Measurements from ENCODE around the gene ECI2. TPM values are rescaled to one million over a fixed set of nuclear protein-coding genes. Genes with fewer than 3 reads are reported as not detected.

The ECI2 gene
- total RNA-seq, 2 experiments from 2014 or later = 42.5 to 43.3 TPM

- POLR2A ChIA-PET = interaction anchor here (0.5 to 3.5 kb wide), 8 partner anchors 9 to 310 kb away, joined by 3 to 32 read pairs (median 4); a partner anchor contains a TSS
- H3K27ac Mint-ChIP-seq = peak overlapping the region; percentile 78
- peaks cover 2% of the 10 kb centered on the region for H3K9me3 Mint-ChIP-seq
- H3K4me3 Mint-ChIP-seq = peak overlapping the region; percentile 80
- no peaks in the 10 kb centered on the region for H3K27me3 Mint-ChIP-seq
- intact Hi-C loops (cut with micrococcal nuclease) = loop anchor here (1.0 to 10.0 kb wide), 7 partner anchors 18 to 1372 kb away; partner anchors contain the start of genes CDYL, FAM50B, SLC22A23 and WRNIP1
- peaks cover 17% of the 10 kb centered on the region for H3K36me3 Mint-ChIP-seq
- no peak for DNase-seq
- CTCF ChIA-PET = interaction anchor here (1.3 to 3.1 kb wide), 5 partner anchors 19 to 118 kb away, joined by 5 to 24 read pairs (median 5); a partner anchor contains a TSS
- H3K4me1 Mint-ChIP-seq (ENCODE audit: low read depth) = peaks cover 41% of the 10 kb centered on the region
Observed at GRCh38 chr6:4136354-4136831, 1.0 kb upstream of the ECI2 start.

- H3K27me3 Mint-ChIP-seq = no peaks in the 10 kb centered on the region
- DNase-seq = peak; percentile 96
- CTCF ChIA-PET = interaction anchor here (1.3 to 3.1 kb wide), 4 partner anchors 20 to 118 kb away, joined by 5 to 24 read pairs (median 8); a partner anchor contains a TSS
- intact Hi-C loops (cut with micrococcal nuclease) = loop anchor here (1.0 to 10.0 kb wide), 9 partner anchors 19 to 1371 kb away; partner anchors contain the start of genes CDYL, FAM50B, SLC22A23 and WRNIP1
- peaks cover 41% of the 10 kb centered on the region for H3K4me1 Mint-ChIP-seq (ENCODE audit: low read depth)
- POLR2A ChIA-PET = interaction anchor here (0.5 to 3.5 kb wide), 10 partner anchors 10 to 310 kb away, joined by 3 to 32 read pairs (median 3); a partner anchor contains a TSS
- H3K4me3 Mint-ChIP-seq = peak overlapping the region; percentile 80
- H3K36me3 Mint-ChIP-seq = peaks cover 17% of the 10 kb centered on the region
- peak overlapping the region; percentile 78 for H3K27ac Mint-ChIP-seq
- H3K9me3 Mint-ChIP-seq = peaks cover 2% of the 10 kb centered on the region
Observed at GRCh38 chr6:4135665-4136353, 434 bp upstream of the ECI2 start.

- H3K4me3 Mint-ChIP-seq = peak overlapping the region; percentile 88
- no peaks in the 10 kb centered on the region for H3K27me3 Mint-ChIP-seq
- CTCF ChIA-PET = no interaction called here
- H3K36me3 Mint-ChIP-seq = peaks cover 32% of the 10 kb centered on the region
- peaks cover 2% of the 10 kb centered on the region for H3K9me3 Mint-ChIP-seq
- peak; percentile 45 for DNase-seq
- H3K27ac Mint-ChIP-seq = peak overlapping the region; percentile 39
- peaks cover 37% of the 10 kb centered on the region for H3K4me1 Mint-ChIP-seq (ENCODE audit: low read depth)
- intact Hi-C loops (cut with micrococcal nuclease) = loop anchor here (10.0 kb wide), 1 partner anchor 1369 kb away; the partner anchor contains the start of gene WRNIP1
- POLR2A ChIA-PET = interaction anchor here (3.5 kb wide), 1 partner anchor 112 kb away, joined by 32 read pairs; a partner anchor contains a TSS
Observed at GRCh38 chr6:4133941-4134838, 1.2 kb downstream of the ECI2 start.

GRCh38 chr6:4130357-4130987 is 4.9 kb downstream of the ECI2 start:
- intact Hi-C loops (cut with micrococcal nuclease) = loop anchor here (10.0 kb wide), 1 partner anchor 1366 kb away; the partner anchor contains the start of gene WRNIP1
- Mint-ChIP-seq H3K9me3 (peaks cover 2% of the 10 kb centered on the region), H3K36me3 (peaks cover 54% of the 10 kb centered on the region), H3K4me1 (ENCODE audit: low read depth) (peaks cover 18% of the 10 kb centered on the region), H3K27me3 (no peaks in the 10 kb centered on the region), H3K27ac (no peak overlapping the region), H3K4me3 (no peak overlapping the region)
- CTCF ChIA-PET = interaction anchor here (2.1 kb wide), 1 partner anchor 25 kb away, joined by 4 read pairs; no protein-coding TSS in a partner anchor
- no peak for DNase-seq
- POLR2A ChIA-PET = no interaction called here

GRCh38 chr6:4129446-4129845 is 5.9 kb downstream of the ECI2 start:
- intact Hi-C loops (cut with micrococcal nuclease) = no loop called here
- no peak for DNase-seq
- Mint-ChIP-seq H3K9me3 (peaks cover 2% of the 10 kb centered on the region), H3K27ac (no peak overlapping the region), H3K27me3 (no peaks in the 10 kb centered on the region), H3K36me3 (peaks cover 60% of the 10 kb centered on the region), H3K4me1 (ENCODE audit: low read depth) (peaks cover 18% of the 10 kb centered on the region), H3K4me3 (no peak overlapping the region)
- ChIA-PET CTCF (no interaction called here), POLR2A (no interaction called here)

- intact Hi-C loops (cut with micrococcal nuclease) = no loop called here
- Mint-ChIP-seq H3K27me3 (no peaks in the 10 kb centered on the region), H3K36me3 (peaks cover 62% of the 10 kb centered on the region), H3K4me3 (no peak overlapping the region), H3K4me1 (ENCODE audit: low read depth) (peaks cover 11% of the 10 kb centered on the region), H3K27ac (no peak overlapping the region), H3K9me3 (peaks cover 2% of the 10 kb centered on the region)
- ChIA-PET CTCF (no interaction called here), POLR2A (no interaction called here)
- no peak for DNase-seq
Observed at GRCh38 chr6:4128748-4129147, 6.6 kb downstream of the ECI2 start.

- no peak for DNase-seq
- H3K9me3 Mint-ChIP-seq = peaks cover 2% of the 10 kb centered on the region
- peaks cover 7% of the 10 kb centered on the region for H3K4me1 Mint-ChIP-seq (ENCODE audit: low read depth)
- no peaks in the 10 kb centered on the region for H3K27me3 Mint-ChIP-seq
- intact Hi-C loops (cut with micrococcal nuclease) = no loop called here
- H3K4me3 Mint-ChIP-seq = no peak overlapping the region
- ChIA-PET CTCF (interaction anchor here (0.8 to 0.9 kb wide), 2 partner anchors 27 to 73 kb away, joined by 3 to 5 read pairs; no protein-coding TSS in a partner anchor), POLR2A (no interaction called here)
- H3K27ac Mint-ChIP-seq = no peak overlapping the region
- H3K36me3 Mint-ChIP-seq = peaks cover 58% of the 10 kb centered on the region
Observed at GRCh38 chr6:4128072-4128471, 7.3 kb downstream of the ECI2 start.

- no peak for DNase-seq
- Mint-ChIP-seq H3K4me3 (no peak overlapping the region), H3K27ac (no peak overlapping the region), H3K4me1 (ENCODE audit: low read depth) (peaks cover 7% of the 10 kb centered on the region), H3K9me3 (no peaks in the 10 kb centered on the region), H3K36me3 (peaks cover 50% of the 10 kb centered on the region), H3K27me3 (no peaks in the 10 kb centered on the region)
- CTCF ChIA-PET = no interaction called here
- intact Hi-C loops (cut with micrococcal nuclease) = no loop called here
- POLR2A ChIA-PET = no interaction called here
Observed at GRCh38 chr6:4125933-4126864, 9.2 kb downstream of the ECI2 start.

GRCh38 chr6:4125500-4125899 is 9.9 kb downstream of the ECI2 start:
- Mint-ChIP-seq H3K27ac (no peak overlapping the region), H3K4me3 (no peak overlapping the region), H3K4me1 (ENCODE audit: low read depth) (peaks cover 7% of the 10 kb centered on the region), H3K9me3 (no peaks in the 10 kb centered on the region), H3K27me3 (no peaks in the 10 kb centered on the region), H3K36me3 (peaks cover 52% of the 10 kb centered on the region)
- intact Hi-C loops (cut with micrococcal nuclease) = no loop called here
- DNase-seq = no peak
- CTCF ChIA-PET = no interaction called here
- POLR2A ChIA-PET = no interaction called here

- intact Hi-C loops (cut with micrococcal nuclease) = no loop called here
- Mint-ChIP-seq H3K4me1 (ENCODE audit: low read depth) (peaks cover 7% of the 10 kb centered on the region), H3K27me3 (no peaks in the 10 kb centered on the region), H3K27ac (no peak overlapping the region), H3K9me3 (no peaks in the 10 kb centered on the region), H3K4me3 (no peak overlapping the region), H3K36me3 (peaks cover 47% of the 10 kb centered on the region)
- POLR2A ChIA-PET = no interaction called here
- no peak for DNase-seq
- CTCF ChIA-PET = no interaction called here
Observed at GRCh38 chr6:4124351-4124750, 11.0 kb downstream of the ECI2 start.

- Mint-ChIP-seq H3K36me3 (peaks cover 49% of the 10 kb centered on the region), H3K9me3 (peaks cover 29% of the 10 kb centered on the region), H3K4me3 (no peak overlapping the region), H3K27ac (no peak overlapping the region), H3K27me3 (no peaks in the 10 kb centered on the region), H3K4me1 (ENCODE audit: low read depth) (no peaks in the 10 kb centered on the region)
- CTCF ChIA-PET = no interaction called here
- no peak for DNase-seq
- POLR2A ChIA-PET = no interaction called here
- intact Hi-C loops (cut with micrococcal nuclease) = no loop called here
Observed at GRCh38 chr6:4115741-4116140, 19.6 kb downstream of the ECI2 start.
